Testis (tissue), 3 donors: ENCODE data around the gene DPP6. TPM values are rescaled to one million over a fixed set of nuclear protein-coding genes. Genes with fewer than 3 reads are reported as not detected.

ENCODE experiments used
- DNase-seq: peaks from one replicate; pipeline ENCODE4 v3.0.0-alpha.2; 2019
- H3K27ac ChIP-seq, 2 donors: fragments of 200-600 bp; sonication (generic); one replicate each; pipeline ENCODE4 v1.5.1; 2019
- H3K27me3 ChIP-seq: fragments of 200-600 bp; sonication (generic); one replicate; pipeline ENCODE4 v1.5.1; 2019
- H3K36me3 ChIP-seq: fragments of 200-600 bp; sonication (generic); one replicate; pipeline ENCODE4 v1.5.1; 2017; ENCODE audit warnings: low read depth; ENCODE audit errors: missing control alignments
- H3K4me1 ChIP-seq: fragments of 200-600 bp; sonication (generic); one replicate; pipeline ENCODE4 v1.5.1; 2019
- H3K4me3 ChIP-seq, 2 donors: fragments of 200-600 bp; sonication (generic); one replicate each; pipeline ENCODE4 v1.5.1; 2017 to 2019
- H3K9me3 ChIP-seq: fragments of 200-600 bp; sonication (generic); one replicate; pipeline ENCODE4 v1.5.1; 2017
- CTCF ChIP-seq, 3 experiments: fragments of 450-650 bp in 2 of 3; fragments of 200-600 bp in 1 of 3; sonication (generic) in 1 of 3; IDR thresholded peaks; one replicate each; pipeline ENCODE4 v1.5.1; 2016 to 2019; ENCODE audit warnings: antibody characterized with exemption in 3 of 3, mild to moderate bottlenecking in 2 of 3, moderate library complexity in 1 of 3
- POLR2A ChIP-seq: fragments of 450-650 bp; IDR thresholded peaks from one replicate; pipeline ENCODE4 v1.6.1; 2017; ENCODE audit warnings: antibody characterized with exemption, mild to moderate bottlenecking, moderate library complexity
- WGBS, 2 donors: methylation state at CpG; one replicate each; pipeline ENCODE4 v1.1.5; 2018; 5-methylcytosine and 5-hydroxymethylcytosine counted together
- intact Hi-C: fragments of 100-400 bp; cut with DNase I; formaldehyde crosslinking; loops from one replicate; pipeline ENCODE4 v1.15.1; 2023; ENCODE audit warnings: low total_unique reads
- polyA plus RNA-seq: library from polyadenylated mRNA; stranded (reverse); fragments of 350-450 nt; fragmentation: Illumina TruSeq; extraction: RNeasy Lipid Tissue Mini Kit (QIAGEN cat#74804); gene quantifications from one replicate; pipeline ENCODE4 v1.2.3, GENCODE V29; 2014; ENCODE audit warnings: low read depth, low replicate concordance; ENCODE audit not compliant: insufficient read depth
- total RNA-seq, 2 donors: library from RNA; depleted of rRNA; stranded (reverse); fragments of >200 nt; gene quantifications; one replicate each; pipeline ENCODE4 v1.2.3, GENCODE V29; 2016

The DPP6 gene
- total and polyA plus RNA-seq, 3 donors from 2014 or later: 26.0 to 78.3 (median 52.8) TPM

GRCh38 chr7:154571772-154572171 is 519.6 kb downstream of the DPP6 start:
- H3K27ac ChIP-seq: no peak overlapping the region
- no peaks in the 10 kb centered on the region for H3K4me1 ChIP-seq
- no peaks in the 10 kb centered on the region for H3K9me3 ChIP-seq
- no peaks in the 10 kb centered on the region for H3K36me3 ChIP-seq
- intact Hi-C loops: no loop called here
- no peak overlapping the region for H3K4me3 ChIP-seq
- TF ChIP-seq POLR2A (no peak), CTCF (IDR thresholded peaks at IDR 0.05) (no peak)
- WGBS, 2 donors: 79 to 89% methylated on average over 3 of the region's 3 CpGs
- DNase-seq: no peak
- no peaks in the 10 kb centered on the region for H3K27me3 ChIP-seq

GRCh38 chr7:154574235-154574634 is 522.0 kb downstream of the DPP6 start:
- Histone ChIP-seq H3K27ac (no peak overlapping the region), H3K4me3 (no peak overlapping the region), H3K4me1 (no peaks in the 10 kb centered on the region), H3K27me3 (no peaks in the 10 kb centered on the region), H3K9me3 (no peaks in the 10 kb centered on the region), H3K36me3 (no peaks in the 10 kb centered on the region)
- intact Hi-C loops: no loop called here
- no peak for DNase-seq
- no peak for TF ChIP-seq CTCF (IDR thresholded peaks at IDR 0.05)
- 91 to 96% methylated on average over 2 of the region's 2 CpGs for WGBS, 2 donors

- H3K4me1 ChIP-seq: no peaks in the 10 kb centered on the region
- no peaks in the 10 kb centered on the region for H3K36me3 ChIP-seq
- no peaks in the 10 kb centered on the region for H3K9me3 ChIP-seq
- intact Hi-C loops: no loop called here
- H3K27me3 ChIP-seq: no peaks in the 10 kb centered on the region
- TF ChIP-seq POLR2A (no peak), CTCF (IDR thresholded peaks at IDR 0.05) (no peak)
- no peak overlapping the region for H3K27ac ChIP-seq
- DNase-seq: no peak
- H3K4me3 ChIP-seq: no peak overlapping the region
- 71 to 91% methylated on average over 3 of the region's 3 CpGs for WGBS, 2 donors
Observed at GRCh38 chr7:154575497-154575896, 523.3 kb downstream of the DPP6 start.

- no peaks in the 10 kb centered on the region for H3K36me3 ChIP-seq
- no peak overlapping the region for H3K4me3 ChIP-seq
- TF ChIP-seq POLR2A (no peak), CTCF (IDR thresholded peaks at IDR 0.05) (no peak)
- no peaks in the 10 kb centered on the region for H3K4me1 ChIP-seq
- no peaks in the 10 kb centered on the region for H3K27me3 ChIP-seq
- WGBS, 2 donors: 87 to 95% methylated on average over 7 of the region's 7 CpGs
- H3K9me3 ChIP-seq: no peaks in the 10 kb centered on the region
- intact Hi-C loops: no loop called here
- no peak overlapping the region for H3K27ac ChIP-seq
- DNase-seq: no peak
Observed at GRCh38 chr7:154576604-154577003, 524.4 kb downstream of the DPP6 start.

GRCh38 chr7:154577141-154577873 is 525.1 kb downstream of the DPP6 start:
- Histone ChIP-seq H3K27ac (no peak overlapping the region), H3K36me3 (no peaks in the 10 kb centered on the region), H3K9me3 (no peaks in the 10 kb centered on the region), H3K4me1 (no peaks in the 10 kb centered on the region), H3K27me3 (no peaks in the 10 kb centered on the region), H3K4me3 (no peak overlapping the region)
- intact Hi-C loops: no loop called here
- no peak for DNase-seq
- WGBS, 2 donors: 70 to 71% methylated on average over 10 of the region's 10 CpGs
- TF ChIP-seq CTCF (IDR thresholded peaks at IDR 0.05): no peak
- no peak for TF ChIP-seq POLR2A
